GM12801 (cell line): Measurements from ENCODE around the gene DNAH1.

Experiments used
- CTCF ChIP-seq: IDR thresholded peaks from one replicate; pipeline ENCODE4 v1.5.1; 2011; ENCODE audit warnings: control low read depth; ENCODE audit not compliant: insufficient read length; ENCODE audit errors: extremely low read depth

DNAH1 gene

GRCh38 chr3:52395503-52395865, 79.4 kb downstream of the DNAH1 start:
- no peak for TF ChIP-seq CTCF

GRCh38 chr3:52396011-52396906, 80.1 kb downstream of the DNAH1 start:
- no peak for TF ChIP-seq CTCF

- no peak for TF ChIP-seq CTCF
Measured at GRCh38 chr3:52396907-52397591, 80.9 kb downstream of the DNAH1 start.

GRCh38 chr3:52397676-52398399, 81.7 kb downstream of the DNAH1 start:
- no peak for TF ChIP-seq CTCF

GRCh38 chr3:52398670-52399081, 82.6 kb downstream of the DNAH1 start:
- no peak for TF ChIP-seq CTCF

GRCh38 chr3:52399131-52399530, 83.0 kb downstream of the DNAH1 start:
- no peak for TF ChIP-seq CTCF

GRCh38 chr3:52399593-52399992, 83.5 kb downstream of the DNAH1 start:
- no peak for TF ChIP-seq CTCF
